ENCODE results near the gene MEF2D. TPM values are rescaled to one million over a fixed set of nuclear protein-coding genes. Genes with fewer than 3 reads are reported as not detected.

The MEF2D gene
- total and polyA plus RNA-seq, 2 donors (not counting 1 experiment from before 2014, with no cell fraction given) = 65.6 to 128 TPM

DNA sequence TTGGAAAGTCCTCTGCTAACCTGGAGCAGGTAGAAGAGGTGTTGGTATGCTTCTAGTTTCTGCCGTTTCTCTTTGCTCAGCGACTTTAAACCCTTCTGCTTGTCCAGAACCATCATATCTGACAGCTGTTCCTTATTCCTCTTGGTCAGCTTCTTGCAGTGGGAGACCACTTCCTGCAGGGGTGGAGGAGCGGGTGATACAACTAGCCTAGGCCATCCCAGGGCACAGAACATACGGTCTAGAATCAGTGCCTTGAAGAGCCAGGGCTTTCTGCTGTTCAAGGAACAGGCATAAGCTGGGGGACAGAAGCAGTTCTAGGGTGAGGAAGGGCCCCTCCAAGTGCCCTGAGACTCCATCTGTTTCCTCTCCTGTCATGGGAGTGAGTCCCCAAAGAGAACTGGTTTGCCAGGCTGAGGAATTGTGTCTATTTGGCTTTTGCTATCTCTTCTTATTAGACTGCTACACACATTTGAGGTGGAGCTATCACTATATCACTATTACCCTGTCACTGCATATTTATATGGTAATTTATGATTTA, 39.3 kb upstream of the MEF2D start:
- H3K4me3 Mint-ChIP-seq = no peak overlapping the region
- intact Hi-C loops (cut with micrococcal nuclease) = no loop called here
- H3K9me3 Mint-ChIP-seq (ENCODE audit: insufficient read depth) = no peaks in the 10 kb centered on the region
- CTCF ChIA-PET = no interaction called here
- H3K4me1 Mint-ChIP-seq = no peaks in the 10 kb centered on the region
- H3K27me3 Mint-ChIP-seq = no peaks in the 10 kb centered on the region
- H3K9ac ChIP-seq (ENCODE audit: low read length) = no peak overlapping the region
- TF ChIP-seq, protein P1, sequence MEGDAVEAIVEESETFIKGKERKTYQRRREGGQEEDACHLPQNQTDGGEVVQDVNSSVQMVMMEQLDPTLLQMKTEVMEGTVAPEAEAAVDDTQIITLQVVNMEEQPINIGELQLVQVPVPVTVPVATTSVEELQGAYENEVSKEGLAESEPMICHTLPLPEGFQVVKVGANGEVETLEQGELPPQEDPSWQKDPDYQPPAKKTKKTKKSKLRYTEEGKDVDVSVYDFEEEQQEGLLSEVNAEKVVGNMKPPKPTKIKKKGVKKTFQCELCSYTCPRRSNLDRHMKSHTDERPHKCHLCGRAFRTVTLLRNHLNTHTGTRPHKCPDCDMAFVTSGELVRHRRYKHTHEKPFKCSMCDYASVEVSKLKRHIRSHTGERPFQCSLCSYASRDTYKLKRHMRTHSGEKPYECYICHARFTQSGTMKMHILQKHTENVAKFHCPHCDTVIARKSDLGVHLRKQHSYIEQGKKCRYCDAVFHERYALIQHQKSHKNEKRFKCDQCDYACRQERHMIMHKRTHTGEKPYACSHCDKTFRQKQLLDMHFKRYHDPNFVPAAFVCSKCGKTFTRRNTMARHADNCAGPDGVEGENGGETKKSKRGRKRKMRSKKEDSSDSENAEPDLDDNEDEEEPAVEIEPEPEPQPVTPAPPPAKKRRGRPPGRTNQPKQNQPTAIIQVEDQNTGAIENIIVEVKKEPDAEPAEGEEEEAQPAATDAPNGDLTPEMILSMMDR (IDR thresholded peaks at IDR 0.05) = no peak
- TF ChIP-seq EZH2 (IDR thresholded peaks at IDR 0.05; ENCODE audit: borderline replicate concordance, insufficient read depth, low read depth, low read length, poor library complexity, severe bottlenecking) = no peak
- no peak overlapping the region for H2AFZ ChIP-seq (ENCODE audit: insufficient read depth, low read depth, low read length, poor library complexity, severe bottlenecking)
- no peak for ATAC-seq (ENCODE audit: low read depth)
- no peak overlapping the region for H3K4me2 ChIP-seq (replicated peaks; ENCODE audit: low read depth, low read length, poor library complexity, severe bottlenecking)
- no peak overlapping the region for H3K4me3 ChIP-seq (ENCODE audit: control extremely low read depth in 1 of 5, extremely low read depth in 1 of 5, insufficient read depth in 1 of 5, low read depth in 2 of 5, low read length in 4 of 5)
- H3K9me3 ChIP-seq (ENCODE audit: control extremely low read depth in 1 of 3, control insufficient read depth in 2 of 3, insufficient read depth in 1 of 3, low read length in 2 of 3) = no peaks in the 10 kb centered on the region
- no peaks in the 10 kb centered on the region for H3K79me2 ChIP-seq (ENCODE audit: control insufficient read depth, insufficient read depth, low read length)
- no peak overlapping the region for H3K27ac Mint-ChIP-seq
- H3K4me1 ChIP-seq (ENCODE audit: control insufficient read depth in 2 of 2, insufficient read depth in 2 of 2, low read length in 2 of 2) = no peaks in the 10 kb centered on the region
- no peaks in the 10 kb centered on the region for H4K20me1 ChIP-seq (ENCODE audit: control insufficient read depth, insufficient read depth, low read length, poor library complexity, severe bottlenecking)
- no peak for DNase-seq
- no peak overlapping the region for H3K27ac ChIP-seq (ENCODE audit: low read length in 2 of 2)
- POLR2A ChIA-PET = no interaction called here
- no peaks in the 10 kb centered on the region for H3K27me3 ChIP-seq (replicated peaks in 1 of 4; ENCODE audit: control extremely low read depth in 1 of 4, control insufficient read depth in 3 of 4, insufficient read depth in 4 of 4, low read length in 3 of 4)
- WGBS (ENCODE audit: insufficient coverage) = 56% methylated on average over 3 of the region's 4 CpGs
- no peaks in the 10 kb centered on the region for H3K36me3 ChIP-seq (replicated peaks in 1 of 2; ENCODE audit: control extremely low read depth in 1 of 2, control insufficient read depth in 1 of 2, extremely low read depth in 1 of 2, insufficient read depth in 2 of 2, low read length in 1 of 2)

DNA sequence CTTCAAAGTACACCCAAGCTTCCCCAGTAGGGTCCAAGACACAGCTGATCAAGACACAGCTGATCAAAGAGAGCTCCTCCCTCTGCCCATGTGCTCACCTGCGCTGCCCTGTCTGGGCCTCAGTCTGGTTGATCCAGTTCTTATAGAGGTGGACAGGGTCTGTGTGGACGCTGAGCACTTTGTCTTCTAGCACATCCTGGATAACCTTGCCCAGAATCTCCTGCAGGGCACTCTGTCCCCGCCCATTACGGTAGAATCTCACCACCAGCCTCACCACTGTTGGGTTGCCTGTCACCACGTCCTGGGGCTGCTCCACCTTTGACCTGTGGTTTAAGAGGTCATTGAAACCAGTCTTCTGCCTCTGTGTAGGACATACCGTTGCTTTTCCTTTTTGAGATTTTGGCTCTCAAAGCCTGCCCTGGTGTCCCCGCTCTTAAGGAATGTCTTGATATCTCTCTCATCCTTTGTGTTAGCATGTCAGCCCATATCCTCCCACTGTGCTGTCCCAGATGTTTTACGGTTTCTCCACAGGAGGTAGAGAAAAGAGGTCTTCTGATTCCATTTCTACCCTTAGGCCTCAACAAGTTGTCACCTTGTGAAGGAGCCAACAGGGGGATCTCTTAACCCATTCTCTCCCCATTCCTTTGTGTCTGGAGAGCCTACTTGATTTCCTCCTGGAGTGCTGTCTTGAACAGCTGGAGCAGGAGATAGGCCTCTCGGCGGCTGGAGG, 38.3 kb upstream of the MEF2D start:
- 99% methylated on average over 7 of the region's 10 CpGs for WGBS (ENCODE audit: insufficient coverage)
- Mint-ChIP-seq H3K4me1 (no peaks in the 10 kb centered on the region), H3K4me3 (no peak overlapping the region), H3K27me3 (no peaks in the 10 kb centered on the region), H3K9me3 (ENCODE audit: insufficient read depth) (no peaks in the 10 kb centered on the region), H3K27ac (no peak overlapping the region)
- ChIA-PET POLR2A (no interaction called here), CTCF (no interaction called here)
- H3K9me3 ChIP-seq (ENCODE audit: control extremely low read depth in 1 of 3, control insufficient read depth in 2 of 3, insufficient read depth in 1 of 3, low read length in 2 of 3) = no peaks in the 10 kb centered on the region
- H3K36me3 ChIP-seq (replicated peaks in 1 of 2; ENCODE audit: control extremely low read depth in 1 of 2, control insufficient read depth in 1 of 2, extremely low read depth in 1 of 2, insufficient read depth in 2 of 2, low read length in 1 of 2) = no peaks in the 10 kb centered on the region
- H4K20me1 ChIP-seq (ENCODE audit: control insufficient read depth, insufficient read depth, low read length, poor library complexity, severe bottlenecking) = no peaks in the 10 kb centered on the region
- no peak overlapping the region for H2AFZ ChIP-seq (ENCODE audit: insufficient read depth, low read depth, low read length, poor library complexity, severe bottlenecking)
- ATAC-seq (ENCODE audit: low read depth) = no peak
- H3K4me3 ChIP-seq (ENCODE audit: control extremely low read depth in 1 of 5, extremely low read depth in 1 of 5, insufficient read depth in 1 of 5, low read depth in 2 of 5, low read length in 4 of 5) = no peak overlapping the region
- H3K27me3 ChIP-seq (replicated peaks in 1 of 4; ENCODE audit: control extremely low read depth in 1 of 4, control insufficient read depth in 3 of 4, insufficient read depth in 4 of 4, low read length in 3 of 4) = no peaks in the 10 kb centered on the region
- H3K4me1 ChIP-seq (ENCODE audit: control insufficient read depth in 2 of 2, insufficient read depth in 2 of 2, low read length in 2 of 2) = no peaks in the 10 kb centered on the region
- H3K79me2 ChIP-seq (ENCODE audit: control insufficient read depth, insufficient read depth, low read length) = no peaks in the 10 kb centered on the region
- intact Hi-C loops (cut with micrococcal nuclease) = no loop called here
- H3K9ac ChIP-seq (ENCODE audit: low read length) = no peak overlapping the region
- DNase-seq = no peak
- TF ChIP-seq EZH2 (IDR thresholded peaks at IDR 0.05; ENCODE audit: borderline replicate concordance, insufficient read depth, low read depth, low read length, poor library complexity, severe bottlenecking) = no peak
- TF ChIP-seq, protein P1 (IDR thresholded peaks at IDR 0.05) = no peak
- no peak overlapping the region for H3K4me2 ChIP-seq (replicated peaks; ENCODE audit: low read depth, low read length, poor library complexity, severe bottlenecking)
- H3K27ac ChIP-seq (ENCODE audit: low read length in 2 of 2) = no peak overlapping the region
